Activated CD8-positive, alpha-beta memory T cell treated with anti-CD3 and anti-CD28 coated beads for 4 hours (primary cell): ENCODE measurements around the gene XPR1.

Experiments
- DNase-seq, 2 donors: peaks; one replicate each; pipeline ENCODE4 v3.0.0-alpha.2; 2020; ENCODE audit warnings: low read depth in 2 of 2

XPR1 gene

DNA sequence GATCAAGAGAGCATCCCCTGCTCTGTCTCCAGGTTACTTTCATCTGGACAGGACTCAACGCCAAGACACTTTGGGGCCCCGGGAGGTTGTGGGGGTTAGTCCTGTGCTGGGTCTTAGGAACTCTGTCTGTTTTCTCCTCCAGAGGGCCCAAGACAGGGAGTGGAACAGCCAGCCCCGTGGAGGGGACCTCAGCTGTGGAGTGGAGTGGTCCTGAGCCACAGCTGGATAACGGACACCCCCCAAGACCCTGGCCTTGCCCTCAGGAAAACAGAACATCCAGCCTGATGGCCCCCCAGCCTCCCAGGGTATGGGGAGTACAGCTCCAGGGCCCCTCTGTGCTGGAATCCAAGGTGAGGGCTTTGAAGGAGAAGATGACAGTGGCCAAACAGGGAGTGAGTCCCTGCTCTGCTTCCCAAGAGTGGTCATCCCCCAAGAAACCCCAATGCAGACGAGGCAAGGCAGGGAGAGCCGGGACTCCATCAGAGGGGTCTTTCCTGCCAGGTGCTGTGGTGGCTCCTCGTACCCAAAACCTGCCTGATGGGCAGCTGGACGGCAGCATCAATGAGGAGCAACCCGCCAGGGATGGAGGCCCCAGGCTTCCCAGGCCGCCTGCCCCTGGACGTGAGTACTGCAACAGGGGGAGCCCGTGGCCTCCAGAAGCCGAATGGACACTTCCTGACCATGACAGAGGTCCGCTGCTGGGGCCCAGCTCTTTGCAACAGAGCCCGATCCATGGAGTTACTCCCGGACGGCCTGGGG lies 284.4 kb downstream of the XPR1 start:
- no peak for DNase-seq

GRCh38 chr1:180916771-180917170 lies 284.9 kb downstream of the XPR1 start:
- no peak for DNase-seq

DNA sequence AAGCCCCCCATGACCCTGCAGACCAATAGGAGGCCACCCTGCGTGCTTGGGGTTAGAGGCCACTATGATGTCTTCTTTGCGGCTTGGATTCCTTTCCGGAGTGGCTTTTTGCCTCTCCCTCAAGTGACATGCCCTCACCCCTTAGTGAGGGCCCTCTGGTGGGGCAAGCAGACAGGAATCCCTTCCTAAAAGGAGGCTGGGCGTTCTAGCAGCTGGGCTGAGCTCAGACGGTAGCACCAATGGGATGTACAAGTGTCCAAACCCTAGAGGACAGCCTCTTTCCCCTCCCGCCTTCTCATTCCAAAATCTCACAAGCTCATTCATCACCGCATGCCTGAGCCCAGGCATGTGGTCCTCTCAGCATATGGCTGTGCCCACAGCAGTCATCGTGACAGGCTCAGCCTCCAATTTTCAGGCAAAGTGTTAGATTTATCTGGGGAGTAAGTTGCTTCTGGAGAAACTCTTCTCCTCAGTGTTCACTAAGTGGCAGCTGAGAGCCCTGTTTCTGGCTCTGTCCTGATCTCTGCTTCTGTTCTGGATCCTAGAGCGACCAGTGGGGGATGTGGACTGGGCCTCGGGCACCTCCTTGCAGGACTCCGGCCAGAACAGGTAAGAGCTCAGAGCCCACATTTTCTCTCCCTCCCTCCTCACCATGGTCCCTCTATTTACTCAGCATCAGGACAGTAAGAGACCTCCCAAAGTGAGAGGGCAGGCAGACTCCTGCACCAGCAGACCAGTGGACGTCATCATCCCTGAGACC lies 285.7 kb downstream of the XPR1 start:
- DNase-seq, result no peak

DNA sequence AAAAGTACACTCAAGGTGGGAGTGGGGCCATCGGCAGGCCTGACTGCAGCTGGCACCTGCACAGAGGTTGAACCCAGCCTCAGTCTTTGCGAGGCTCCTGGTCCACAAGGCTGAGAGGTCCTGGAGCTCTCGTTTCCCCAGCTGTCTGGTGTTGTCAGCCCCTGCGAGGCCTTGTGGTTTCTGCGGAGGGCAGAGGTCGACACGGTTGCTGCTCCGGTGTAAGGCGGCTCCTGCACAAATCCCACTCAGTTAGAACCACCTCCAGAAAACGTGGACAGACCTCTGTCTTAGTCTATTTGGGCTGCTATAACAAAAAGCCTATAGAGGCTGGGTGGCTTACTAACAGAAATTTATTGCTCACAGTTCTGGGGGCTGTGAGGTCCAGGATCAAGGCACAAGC lies 286.7 kb downstream of the XPR1 start:
- DNase-seq, result no peak

DNA sequence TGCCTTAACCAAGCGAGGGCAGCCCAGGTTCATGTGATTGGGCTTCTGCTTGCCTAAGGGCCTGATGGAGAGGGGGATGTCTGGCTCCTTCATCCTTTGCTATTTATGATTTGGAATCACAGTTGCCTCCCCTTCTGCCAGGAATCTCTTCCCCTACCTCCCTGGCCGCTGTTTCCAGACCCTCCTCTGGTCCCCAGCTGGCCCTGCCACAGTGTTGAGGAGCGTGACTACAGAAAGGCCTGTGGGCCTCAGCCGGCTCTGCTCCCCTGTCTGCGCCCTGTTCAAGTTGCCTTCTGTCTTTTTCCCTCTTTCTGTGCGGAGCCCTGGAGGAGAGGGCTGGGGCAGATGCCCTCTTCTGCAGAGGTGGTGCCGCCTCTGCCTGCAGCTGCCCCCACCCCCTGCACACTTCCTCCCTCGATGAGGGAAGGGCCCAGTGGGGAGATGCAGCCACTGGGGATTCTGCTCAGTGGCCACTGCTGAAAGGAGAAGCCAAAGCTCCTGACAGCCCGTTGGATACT lies 287.4 kb downstream of the XPR1 start:
- DNase-seq, result no peak

DNA sequence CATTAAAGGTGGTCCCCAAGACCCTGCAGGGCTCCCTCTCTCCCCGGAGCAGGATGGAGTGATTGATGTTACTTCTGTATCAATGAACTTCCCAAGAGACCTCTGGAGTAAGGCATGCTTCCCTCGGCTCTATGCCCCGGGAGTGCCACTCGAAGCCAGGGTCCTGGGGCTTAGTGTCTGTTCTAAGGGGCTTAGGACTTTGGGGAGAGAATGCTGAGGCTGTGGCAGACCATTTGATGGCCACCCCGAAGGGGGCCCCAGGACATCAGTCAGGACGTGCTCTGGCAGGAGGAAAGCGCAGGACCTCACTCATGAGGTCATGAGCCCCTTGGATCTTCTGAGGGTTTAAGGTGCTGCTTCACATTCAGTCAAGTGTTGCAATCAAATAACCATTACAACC lies 288.4 kb downstream of the XPR1 start:
- DNase-seq, result no peak

- DNase-seq, result no peak
Observed at GRCh38 chr1:180920702-180921101, 288.9 kb downstream of the XPR1 start.

GRCh38 chr1:180921386-180921785 lies 289.6 kb downstream of the XPR1 start:
- no peak for DNase-seq

GRCh38 chr1:180921891-180922630 lies 290.2 kb downstream of the XPR1 start:
- no peak for DNase-seq

GRCh38 chr1:180922631-180923015 lies 290.8 kb downstream of the XPR1 start:
- DNase-seq, result no peak

GRCh38 chr1:180923021-180923841 lies 291.4 kb downstream of the XPR1 start:
- DNase-seq, result no peak

DNA sequence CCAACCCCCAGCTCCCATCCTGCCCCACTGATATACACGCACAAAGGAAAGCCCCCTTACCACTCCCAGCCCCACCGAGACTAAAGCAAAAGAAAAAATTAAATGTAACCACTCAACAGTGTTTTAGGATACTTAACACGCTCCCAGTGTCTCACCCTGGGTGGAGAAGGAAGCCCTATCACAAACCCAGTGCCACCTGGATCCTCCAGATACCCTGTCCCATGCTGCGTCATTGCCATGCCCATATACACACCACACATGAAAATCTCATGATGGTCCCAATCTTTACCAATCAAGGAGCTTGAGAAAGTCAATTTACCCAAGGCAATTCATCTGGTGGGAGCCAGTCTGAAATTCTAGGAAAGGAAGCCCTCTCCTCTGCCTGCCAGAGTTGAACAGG lies 292.1 kb downstream of the XPR1 start:
- DNase-seq, result no peak

DNA sequence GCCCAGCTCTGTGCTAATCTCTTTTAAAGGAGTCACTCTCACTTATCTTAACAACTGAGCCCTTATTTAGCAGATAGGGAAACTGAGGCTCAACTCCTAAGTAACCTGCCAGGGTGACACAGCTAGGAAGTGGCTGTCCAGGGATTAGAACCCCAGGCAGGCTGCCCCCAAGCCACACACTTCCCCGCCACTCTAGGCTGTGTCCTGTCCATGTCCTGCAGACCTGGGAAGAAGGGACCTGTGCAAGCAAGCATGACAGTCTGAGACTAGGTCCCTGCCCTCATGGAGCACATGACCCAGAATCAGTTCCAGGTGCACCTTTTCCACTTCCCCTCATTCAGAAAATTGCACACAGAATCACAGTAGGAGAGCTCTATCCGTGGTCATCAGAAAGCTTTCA lies 293.1 kb downstream of the XPR1 start:
- no peak for DNase-seq

DNA sequence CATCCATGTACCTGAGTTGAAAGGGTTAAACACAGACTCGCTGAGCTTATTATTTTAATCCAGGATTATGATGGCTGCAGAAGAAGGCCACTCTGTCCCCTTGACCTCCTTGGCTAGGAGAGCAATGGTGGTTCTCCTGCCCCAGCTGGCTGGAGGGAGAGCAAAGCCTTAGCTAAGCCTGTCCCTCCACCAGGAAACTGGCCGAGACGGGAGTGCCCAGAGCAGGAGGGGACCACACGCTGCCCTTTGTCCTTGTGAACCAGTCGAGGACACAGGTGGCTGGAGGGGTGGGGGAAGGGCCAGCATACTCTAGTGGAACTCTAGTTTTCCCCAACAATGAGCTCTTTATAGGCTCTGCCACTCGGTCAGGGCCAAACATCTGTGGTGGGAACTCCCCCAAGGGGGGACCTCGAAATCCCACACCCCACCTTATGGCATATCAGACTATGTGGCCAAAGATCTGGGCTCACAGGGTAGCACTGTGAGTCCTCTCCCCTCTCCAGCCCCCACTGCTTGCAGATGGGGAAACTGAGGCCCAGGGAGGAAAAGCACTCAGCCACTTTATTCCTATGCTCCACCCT lies 293.7 kb downstream of the XPR1 start:
- DNase-seq, result no peak

- no peak for DNase-seq
Observed at GRCh38 chr1:180926164-180926981, 294.6 kb downstream of the XPR1 start.

DNA sequence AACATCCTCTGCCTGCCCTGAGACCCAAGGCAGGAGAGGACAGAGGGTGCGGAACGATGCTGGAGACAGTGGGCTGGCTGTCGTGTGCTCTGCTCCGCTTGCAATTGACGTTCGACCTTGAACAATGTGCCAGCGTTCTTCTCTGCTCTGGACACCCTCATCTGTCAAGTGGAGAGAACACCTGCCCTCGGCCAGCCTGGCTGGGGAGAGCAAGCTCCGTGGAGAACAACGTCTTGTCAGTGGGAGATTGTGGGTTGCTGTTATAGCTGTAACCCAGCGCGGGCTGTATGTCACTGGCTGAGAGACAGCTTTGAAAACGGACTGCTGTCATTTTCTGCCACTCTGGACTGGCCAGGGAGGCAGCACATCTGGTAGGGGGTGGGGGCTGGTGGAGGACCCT lies 295.5 kb downstream of the XPR1 start:
- no peak for DNase-seq

DNA sequence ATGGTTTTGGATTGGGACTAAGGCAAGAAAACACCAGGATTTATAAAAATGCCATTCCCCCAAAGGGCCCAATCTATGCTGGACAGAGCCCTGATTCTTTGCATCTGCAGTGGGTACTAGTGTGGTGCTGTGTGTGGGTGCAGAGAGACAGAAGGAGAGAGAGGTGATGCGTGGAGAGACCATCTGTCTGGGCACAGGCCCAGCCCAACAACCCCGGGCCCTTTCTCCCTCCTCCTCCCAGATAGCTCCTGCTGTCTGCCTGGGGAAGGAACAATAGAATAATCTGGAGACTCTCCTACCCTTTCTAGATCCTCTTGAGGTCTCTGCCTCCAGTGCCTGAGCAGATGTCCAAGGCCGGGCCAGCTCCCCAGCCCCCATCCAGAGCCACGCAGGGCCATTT lies 296.0 kb downstream of the XPR1 start:
- DNase-seq, result no peak

- DNase-seq, result no peak
Observed at GRCh38 chr1:180928331-180929230, 296.8 kb downstream of the XPR1 start.

DNA sequence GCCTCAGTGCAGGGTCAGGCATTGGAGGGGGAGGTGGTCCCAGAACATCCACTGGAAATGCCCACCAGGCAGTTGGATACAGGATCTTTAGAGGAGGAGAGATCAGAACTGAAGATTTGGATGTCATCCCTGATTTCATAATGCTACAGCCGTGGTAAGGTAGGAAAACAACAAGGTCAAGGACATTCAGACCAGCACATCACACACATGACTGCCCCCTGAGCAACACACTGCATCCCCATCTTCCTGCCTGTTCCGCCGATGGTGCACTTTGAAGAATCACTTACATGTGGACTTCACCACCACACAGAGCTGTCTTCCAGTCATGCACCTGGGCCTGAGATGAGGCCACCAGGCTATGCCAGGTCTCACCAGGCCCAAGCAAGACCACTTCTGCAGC lies 297.6 kb downstream of the XPR1 start:
- DNase-seq, result no peak
